ENCODE data around the gene DGKI. TPM values are rescaled to one million over a fixed set of nuclear protein-coding genes. Genes with fewer than 3 reads are reported as not detected.

The DGKI gene
- total and polyA plus RNA-seq, 10 donors = 0.03 to 1.0 (median 0.45) TPM

DNA sequence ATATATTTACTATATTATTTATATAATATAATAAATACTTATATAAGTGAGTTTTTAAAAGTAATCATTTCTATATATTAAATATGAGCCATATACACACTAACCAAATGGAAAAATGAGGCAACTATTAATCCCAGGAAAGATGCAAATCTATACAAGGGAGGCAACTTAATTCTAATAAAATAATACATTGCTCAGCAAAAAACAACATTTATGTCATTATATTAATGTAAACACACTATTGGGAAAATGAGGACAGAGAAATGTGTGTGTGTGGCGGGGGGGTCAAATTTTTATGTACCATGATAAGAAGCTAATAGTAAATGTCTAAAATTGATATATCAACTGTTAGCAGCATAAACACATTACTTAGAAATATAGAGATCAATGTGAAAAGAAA, 23.3 kb upstream of the DGKI start:
- Histone ChIP-seq H3K9me3 (peaks cover 0 to 18% (median 12%) of the 10 kb centered on the region in 8 donors), H3K27me3 (replicated peaks in 1 of 7) (no peaks in the 10 kb centered on the region), H3K4me1 (peaks cover 0 to 4% (median 0%) of the 10 kb centered on the region in 6 donors), H3K36me3 (peaks cover 0 to 70% (median 16%) of the 10 kb centered on the region in 6 donors), H3K4me3 (no peak overlapping the region), H3K27ac (no peak overlapping the region)
- intact Hi-C loops (cut with DNase I; ENCODE audit: low total_unique reads) = no loop called here
- DNase-seq = no peak
- TF ChIP-seq POLR2AphosphoS5 (IDR thresholded peaks at IDR 0.05) = no peak
- WGBS, 5 donors = 97 to 98% (median 98%) methylated on average over 1 of the region's 1 CpG

DNA sequence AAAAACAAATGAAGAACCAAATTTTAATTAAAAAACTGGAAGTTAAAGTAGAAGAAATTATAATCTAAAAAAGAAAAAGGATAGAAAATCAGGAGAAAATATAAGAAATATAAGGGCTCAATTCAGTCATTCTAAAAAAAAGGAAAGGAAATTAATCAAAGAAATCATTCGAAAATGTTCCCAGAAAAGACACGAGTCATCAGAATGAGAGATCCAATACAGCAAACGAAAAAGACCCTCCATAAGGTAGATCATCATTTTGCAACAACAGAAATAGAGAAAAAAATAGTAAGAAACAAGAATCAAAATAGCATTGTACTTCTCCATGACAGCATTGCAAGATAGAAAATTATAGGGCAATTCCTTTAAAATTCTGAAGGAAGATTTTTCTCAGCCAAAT, 22.5 kb upstream of the DGKI start:
- TF ChIP-seq, protein P1, sequence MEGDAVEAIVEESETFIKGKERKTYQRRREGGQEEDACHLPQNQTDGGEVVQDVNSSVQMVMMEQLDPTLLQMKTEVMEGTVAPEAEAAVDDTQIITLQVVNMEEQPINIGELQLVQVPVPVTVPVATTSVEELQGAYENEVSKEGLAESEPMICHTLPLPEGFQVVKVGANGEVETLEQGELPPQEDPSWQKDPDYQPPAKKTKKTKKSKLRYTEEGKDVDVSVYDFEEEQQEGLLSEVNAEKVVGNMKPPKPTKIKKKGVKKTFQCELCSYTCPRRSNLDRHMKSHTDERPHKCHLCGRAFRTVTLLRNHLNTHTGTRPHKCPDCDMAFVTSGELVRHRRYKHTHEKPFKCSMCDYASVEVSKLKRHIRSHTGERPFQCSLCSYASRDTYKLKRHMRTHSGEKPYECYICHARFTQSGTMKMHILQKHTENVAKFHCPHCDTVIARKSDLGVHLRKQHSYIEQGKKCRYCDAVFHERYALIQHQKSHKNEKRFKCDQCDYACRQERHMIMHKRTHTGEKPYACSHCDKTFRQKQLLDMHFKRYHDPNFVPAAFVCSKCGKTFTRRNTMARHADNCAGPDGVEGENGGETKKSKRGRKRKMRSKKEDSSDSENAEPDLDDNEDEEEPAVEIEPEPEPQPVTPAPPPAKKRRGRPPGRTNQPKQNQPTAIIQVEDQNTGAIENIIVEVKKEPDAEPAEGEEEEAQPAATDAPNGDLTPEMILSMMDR (IDR thresholded peaks at IDR 0.05 in 8 of 11, conservative IDR thresholded peaks at IDR 0.05 in 3 of 11) = no peak
- TF ChIP-seq POLR2A (IDR thresholded peaks at IDR 0.05) (no peak), POLR2AphosphoS5 (IDR thresholded peaks at IDR 0.05) (no peak)
- WGBS, 5 donors = 89 to 95% (median 91%) methylated on average over 3 of the region's 3 CpGs
- intact Hi-C loops (cut with DNase I; ENCODE audit: low total_unique reads) = no loop called here

DNA sequence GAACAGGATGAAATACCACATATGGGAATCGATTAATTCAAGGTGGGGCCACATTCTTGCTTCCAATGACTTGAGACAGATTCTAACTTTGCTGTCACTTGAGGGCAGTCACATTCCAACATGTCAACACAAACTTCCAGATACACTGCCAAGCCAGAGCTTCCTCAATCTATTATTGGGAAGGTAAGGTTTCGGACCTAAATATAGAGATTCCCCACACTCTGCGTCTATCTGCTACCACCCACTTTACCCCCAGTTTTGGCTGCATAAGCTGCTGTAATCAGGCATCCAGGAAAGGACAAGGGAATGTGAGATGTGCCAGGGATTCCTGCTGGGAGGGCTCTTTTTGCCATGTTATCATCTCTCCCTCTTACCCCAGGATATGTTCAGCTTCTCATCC, 20.5 kb upstream of the DGKI start:
- Histone ChIP-seq H3K36me3 (peaks cover 0 to 64% (median 16%) of the 10 kb centered on the region in 6 donors), H3K27me3 (replicated peaks in 1 of 7) (no peaks in the 10 kb centered on the region), H3K9me3 (peaks cover 0 to 18% (median 12%) of the 10 kb centered on the region in 8 donors), H3K4me1 (no peaks in the 10 kb centered on the region), H3K27ac (no peak overlapping the region), H3K4me3 (no peak overlapping the region)
- WGBS, 5 donors = 91 to 100% (median 94%) methylated on average over 3 of the region's 3 CpGs
- no peak for DNase-seq
- TF ChIP-seq POLR2A (IDR thresholded peaks at IDR 0.05) = no peak
- intact Hi-C loops (cut with DNase I; ENCODE audit: low total_unique reads) = no loop called here

More for the DNA sequence above, 22.5 kb upstream of the DGKI start:
- Histone ChIP-seq H3K27me3 (replicated peaks in 1 of 7) (no peaks in the 10 kb centered on the region), H3K4me1 (no peaks in the 10 kb centered on the region), H3K36me3 (peaks cover 0 to 72% (median 16%) of the 10 kb centered on the region in 6 donors), H3K9me3 (peaks cover 0 to 18% (median 12%) of the 10 kb centered on the region in 8 donors), H3K27ac (no peak overlapping the region), H3K4me3 (no peak overlapping the region)
- DNase-seq = no peak

DNA sequence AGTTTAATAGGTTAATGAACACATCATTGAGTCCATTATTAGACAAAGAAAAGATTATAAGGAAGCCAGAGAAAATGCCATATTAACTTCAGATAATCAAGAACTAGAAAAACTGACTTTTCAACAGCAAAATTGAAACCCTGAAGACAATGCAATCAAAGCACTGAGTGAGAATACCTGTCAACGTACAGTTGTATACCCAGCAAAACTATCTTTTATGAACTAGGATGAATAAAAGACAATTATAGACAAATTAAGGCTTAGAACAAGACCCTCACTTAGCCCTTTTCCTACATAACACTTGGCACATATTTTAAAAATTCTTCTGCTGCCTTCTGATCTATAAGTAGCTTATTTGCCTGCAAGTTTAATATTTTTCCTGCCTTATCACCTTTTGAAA, 19.0 kb upstream of the DGKI start:
- intact Hi-C loops (cut with DNase I; ENCODE audit: low total_unique reads) = no loop called here
- TF ChIP-seq, protein P1 (IDR thresholded peaks at IDR 0.05 in 8 of 11, conservative IDR thresholded peaks at IDR 0.05 in 3 of 11) = no peak
- TF ChIP-seq POLR2AphosphoS5 (IDR thresholded peaks at IDR 0.05) = no peak
- no peak for TF ChIP-seq POLR2A (IDR thresholded peaks at IDR 0.05)
- DNase-seq = no peak
- H3K4me3 ChIP-seq = no peak overlapping the region
- H3K9me3 ChIP-seq = peaks cover 0 to 18% (median 12%) of the 10 kb centered on the region in 8 donors
- WGBS, 5 donors = 92 to 100% (median 95%) methylated on average over 1 of the region's 1 CpG
- peaks cover 0 to 58% (median 16%) of the 10 kb centered on the region in 6 donors for H3K36me3 ChIP-seq
- no peaks in the 10 kb centered on the region for H3K27me3 ChIP-seq (replicated peaks in 1 of 7)
- no peak overlapping the region for H3K27ac ChIP-seq
- H3K4me1 ChIP-seq = no peaks in the 10 kb centered on the region

DNA sequence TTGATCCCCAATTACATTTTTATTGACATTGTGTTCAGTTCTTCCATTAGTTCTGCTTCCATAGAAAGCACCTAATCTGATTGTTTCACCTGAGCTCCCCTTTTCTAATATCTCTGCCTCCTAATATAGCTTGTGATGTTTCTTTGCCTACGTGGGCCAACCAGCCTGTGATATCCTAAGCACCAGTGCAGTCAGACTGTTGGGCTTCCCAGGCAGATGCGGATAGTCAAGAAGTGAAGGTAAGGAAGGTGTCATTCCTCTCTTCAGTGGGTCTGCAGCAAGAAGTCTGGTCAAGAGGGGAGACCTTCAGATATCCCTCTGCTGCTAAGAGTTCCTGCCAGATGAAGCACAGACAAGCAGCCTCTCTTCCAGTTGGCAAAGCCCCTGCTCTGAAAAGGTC, 16.2 kb upstream of the DGKI start:
- Histone ChIP-seq H3K36me3 (peaks cover 0 to 54% (median 16%) of the 10 kb centered on the region in 6 donors), H3K27me3 (replicated peaks in 1 of 7) (no peaks in the 10 kb centered on the region), H3K4me1 (no peaks in the 10 kb centered on the region), H3K27ac (no peak overlapping the region), H3K4me3 (no peak overlapping the region), H3K9me3 (peaks cover 0 to 18% (median 12%) of the 10 kb centered on the region in 8 donors)
- DNase-seq = no peak
- 88 to 98% (median 93%) methylated on average over 2 of the region's 2 CpGs for WGBS, 5 donors
- TF ChIP-seq POLR2A (IDR thresholded peaks at IDR 0.05) = no peak
- intact Hi-C loops (cut with DNase I; ENCODE audit: low total_unique reads) = no loop called here

DNA sequence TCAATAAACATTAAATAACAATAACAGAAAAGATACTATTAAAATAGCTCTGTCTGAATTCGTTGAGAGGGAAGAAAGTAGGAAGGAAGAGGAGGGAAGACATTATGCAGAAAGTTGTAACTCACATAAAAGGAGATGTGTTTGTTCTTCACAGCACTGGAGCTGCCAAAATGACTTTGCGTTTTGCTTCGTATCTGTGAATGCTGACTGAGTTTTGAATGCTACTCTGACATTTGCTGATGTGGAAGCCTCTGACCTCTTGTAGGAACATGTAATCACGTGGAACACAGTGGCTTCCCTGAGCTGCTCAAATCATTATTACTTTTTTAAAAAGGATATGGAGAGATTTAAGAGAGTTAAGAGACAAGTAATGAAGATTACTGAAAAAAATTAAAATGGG, 15.6 kb upstream of the DGKI start:
- intact Hi-C loops (cut with DNase I; ENCODE audit: low total_unique reads) = no loop called here
- H3K27ac ChIP-seq = no peak overlapping the region
- WGBS, 5 donors = 38 to 45% (median 40%) methylated on average over 4 of the region's 4 CpGs

More for the DNA sequence above, 15.6 kb upstream of the DGKI start:
- Histone ChIP-seq H3K4me3 (no peak overlapping the region), H3K36me3 (peaks cover 0 to 48% (median 11%) of the 10 kb centered on the region in 6 donors), H3K27me3 (replicated peaks in 1 of 7) (no peaks in the 10 kb centered on the region), H3K9me3 (peaks cover 0 to 18% (median 12%) of the 10 kb centered on the region in 8 donors), H3K4me1 (no peaks in the 10 kb centered on the region)
- no peak for DNase-seq
- TF ChIP-seq POLR2AphosphoS5 (IDR thresholded peaks at IDR 0.05) (no peak), POLR2A (IDR thresholded peaks at IDR 0.05) (no peak)
- TF ChIP-seq, protein P1 (IDR thresholded peaks at IDR 0.05 in 8 of 11, conservative IDR thresholded peaks at IDR 0.05 in 3 of 11) = no peak

Data from spleen (tissue), 11 donors.